Measurements from ENCODE around the gene ZIC5.

ZIC5 gene

GRCh38 chr13:99982731-99983498 lies 11.3 kb upstream of the ZIC5 start:
- DNase-seq (ENCODE audit: low read depth) = no peak
- TF ChIP-seq CTCF (conservative IDR thresholded peaks at IDR 0.05; ENCODE audit: control insufficient read depth, insufficient read depth, low read depth, low read length) = no peak
- no peak overlapping the region for H3K4me3 ChIP-seq (ENCODE audit: control insufficient read depth, low read depth, low read length)

- no peak for DNase-seq (ENCODE audit: low read depth)
- no peak overlapping the region for H3K4me3 ChIP-seq (ENCODE audit: control insufficient read depth, low read depth, low read length)
- TF ChIP-seq CTCF (conservative IDR thresholded peaks at IDR 0.05; ENCODE audit: control insufficient read depth, insufficient read depth, low read depth, low read length) = no peak
Observed at GRCh38 chr13:99982036-99982730, 10.6 kb upstream of the ZIC5 start.

- DNase-seq (ENCODE audit: low read depth) = no peak
- no peak for TF ChIP-seq CTCF (conservative IDR thresholded peaks at IDR 0.05; ENCODE audit: control insufficient read depth, insufficient read depth, low read depth, low read length)
- H3K4me3 ChIP-seq (ENCODE audit: control insufficient read depth, low read depth, low read length) = peak within 1 kb of the TSS; percentile 30
Observed at GRCh38 chr13:99981735-99982035, 10.1 kb upstream of the ZIC5 start, which contains the start of gene ZIC2. Gene ZIC2 (plus strand): TSS chr13:99981784. CDS start chr13:99982065, 281 bp downstream.

GRCh38 chr13:99980824-99981734 lies 9.5 kb upstream of the ZIC5 start:
- no peak for TF ChIP-seq CTCF (conservative IDR thresholded peaks at IDR 0.05; ENCODE audit: control insufficient read depth, insufficient read depth, low read depth, low read length)
- peak; percentile 24 for DNase-seq (ENCODE audit: low read depth)

GRCh38 chr13:99980201-99980823 lies 8.7 kb upstream of the ZIC5 start:
- H3K4me3 ChIP-seq (ENCODE audit: control insufficient read depth, low read depth, low read length) = peak overlapping the region; percentile 30
- DNase-seq (ENCODE audit: low read depth) = peak; percentile 51
- TF ChIP-seq CTCF (conservative IDR thresholded peaks at IDR 0.05; ENCODE audit: control insufficient read depth, insufficient read depth, low read depth, low read length) = no peak

More at GRCh38 chr13:99980824-99981734, 9.5 kb upstream of the ZIC5 start:
- H3K4me3 ChIP-seq (ENCODE audit: control insufficient read depth, low read depth, low read length) = peak overlapping the region; percentile 30

All from fibroblast of mammary gland (primary cell).